BLaER1 (cell line): Measurements from ENCODE around the gene MRC2.
A peak's percentile ranks its signal among the peaks of the same experiment; 100 is the strongest.
"Not testable (repeated sequence)": the region's sequence is repeated elsewhere in the genome, so short reads cannot be mapped to it uniquely, and the experiment has no call there.

Experiments used
- H3K27ac ChIP-seq: shearing (Covaris generic); formaldehyde crosslinking; 2 replicates; pipeline ENCODE4 v1.8.1; 2022
- H3K27me3 ChIP-seq: shearing (Covaris generic); formaldehyde crosslinking; 2 replicates; pipeline ENCODE4 v1.8.1; 2022
- H3K36me3 ChIP-seq: shearing (Covaris generic); formaldehyde crosslinking; 2 replicates; pipeline ENCODE4 v1.8.1; 2022
- H3K4me1 ChIP-seq: shearing (Covaris generic); formaldehyde crosslinking; 2 replicates; pipeline ENCODE4 v1.8.1; 2022
- H3K4me2 ChIP-seq: shearing (Covaris generic); formaldehyde crosslinking; 2 replicates; pipeline ENCODE4 v1.8.1; 2022
- H3K4me3 ChIP-seq: shearing (Covaris generic); formaldehyde crosslinking; 2 replicates; pipeline ENCODE4 v1.8.1; 2022
- H3K9ac ChIP-seq: shearing (Covaris generic); formaldehyde crosslinking; 2 replicates; pipeline ENCODE4 v1.8.1; 2022
- H3K9me3 ChIP-seq: shearing (Covaris generic); formaldehyde crosslinking; 2 replicates; pipeline ENCODE4 v1.8.1; 2022
- H4K20me1 ChIP-seq: shearing (Covaris generic); formaldehyde crosslinking; 2 replicates; pipeline ENCODE4 v1.8.1; 2022
- Cebpa-rat ChIP-seq: shearing (Covaris generic); IDR thresholded peaks from 2 replicates; pipeline ENCODE4 v1.8.1; 2022

Gene MRC2

GRCh38 chr17:62627219-62627903 lies at the start of gene MRC2:
Gene MRC2, plus strand, starts transcription at chr17:62627670. Its CDS starts 133 bp downstream, at chr17:62627803.
- TF ChIP-seq Cebpa-rat = no peak
- H3K9ac ChIP-seq = peak within 1 kb of the TSS; percentile 85
- no peaks in the 10 kb centered on the region for H3K27me3 ChIP-seq
- peaks cover 35% of the 10 kb centered on the region for H4K20me1 ChIP-seq
- peaks cover 12% of the 10 kb centered on the region; the same call in 1 of the 2 replicates for H3K36me3 ChIP-seq
- H3K4me3 ChIP-seq = peak within 1 kb of the TSS; percentile 97
- no peaks in the 10 kb centered on the region for H3K9me3 ChIP-seq
- H3K4me2 ChIP-seq = peak within 1 kb of the TSS; percentile 96
- H3K4me1 ChIP-seq = peaks cover 63% of the 10 kb centered on the region
- H3K27ac ChIP-seq = peak within 1 kb of the TSS; percentile 81

- Histone ChIP-seq H3K4me1 (peaks cover under 1% of the 10 kb centered on the region; the same call in 1 of the 2 replicates), H3K36me3 (peaks cover 90% of the 10 kb centered on the region), H3K9ac (no peak overlapping the region), H3K4me3 (no peak overlapping the region), H3K4me2 (no peak overlapping the region), H4K20me1 (no peaks in the 10 kb centered on the region), H3K27ac (no peak overlapping the region), H3K9me3 (no peaks in the 10 kb centered on the region), H3K27me3 (no peaks in the 10 kb centered on the region)
- no peak for TF ChIP-seq Cebpa-rat
These were observed 48.5 kb upstream of the MRC2 start for GRCh38 chr17:62578757-62579487.

GRCh38 chr17:62580947-62581346 lies 46.5 kb upstream of the MRC2 start:
- Histone ChIP-seq H3K9ac (no peak overlapping the region), H3K4me1 (peaks cover 21% of the 10 kb centered on the region), H3K9me3 (no peaks in the 10 kb centered on the region), H3K27me3 (no peaks in the 10 kb centered on the region), H3K4me2 (no peak overlapping the region), H3K27ac (no peak overlapping the region), H3K36me3 (peaks cover 74% of the 10 kb centered on the region), H3K4me3 (no peak overlapping the region), H4K20me1 (no peaks in the 10 kb centered on the region)
- TF ChIP-seq Cebpa-rat = no peak

GRCh38 chr17:62581764-62582163 lies 45.7 kb upstream of the MRC2 start:
- H4K20me1 ChIP-seq = peaks cover 2% of the 10 kb centered on the region; the same call in 1 of the 2 replicates
- H3K4me2 ChIP-seq = no peak overlapping the region
- no peak overlapping the region for H3K27ac ChIP-seq
- H3K27me3 ChIP-seq = no peaks in the 10 kb centered on the region
- no peaks in the 10 kb centered on the region for H3K9me3 ChIP-seq
- no peak overlapping the region for H3K4me3 ChIP-seq
- H3K36me3 ChIP-seq = peaks cover 74% of the 10 kb centered on the region
- peaks cover 29% of the 10 kb centered on the region for H3K4me1 ChIP-seq
- no peak for TF ChIP-seq Cebpa-rat
- H3K9ac ChIP-seq = no peak overlapping the region

- Histone ChIP-seq H3K36me3 (peaks cover 78% of the 10 kb centered on the region), H3K27ac (peak overlapping the region; percentile 22; the same call in 1 of the 2 replicates), H3K4me1 (peaks cover 35% of the 10 kb centered on the region), H4K20me1 (peaks cover 10% of the 10 kb centered on the region; the same call in 1 of the 2 replicates), H3K9me3 (no peaks in the 10 kb centered on the region), H3K4me2 (no peak overlapping the region), H3K4me3 (no peak overlapping the region), H3K9ac (no peak overlapping the region), H3K27me3 (no peaks in the 10 kb centered on the region)
- no peak for TF ChIP-seq Cebpa-rat
These were observed 39.9 kb upstream of the MRC2 start for GRCh38 chr17:62587554-62587953.

- Histone ChIP-seq H3K9ac (no peak overlapping the region), H3K4me1 (peaks cover 35% of the 10 kb centered on the region), H3K27me3 (no peaks in the 10 kb centered on the region), H3K9me3 (no peaks in the 10 kb centered on the region; the same call in 1 of the 2 replicates), H4K20me1 (peaks cover 10% of the 10 kb centered on the region; the same call in 1 of the 2 replicates), H3K27ac (no peak overlapping the region), H3K36me3 (peaks cover 78% of the 10 kb centered on the region), H3K4me3 (no peak overlapping the region), H3K4me2 (no peak overlapping the region)
- TF ChIP-seq Cebpa-rat = no peak
These were observed 39.4 kb upstream of the MRC2 start for GRCh38 chr17:62588109-62588508.

- Histone ChIP-seq H3K36me3 (peaks cover 93% of the 10 kb centered on the region), H3K27ac (no peak overlapping the region), H4K20me1 (peaks cover 10% of the 10 kb centered on the region; the same call in 1 of the 2 replicates), H3K4me1 (peaks cover 10% of the 10 kb centered on the region), H3K4me2 (no peak overlapping the region), H3K27me3 (no peaks in the 10 kb centered on the region), H3K4me3 (no peak overlapping the region), H3K9ac (no peak overlapping the region), H3K9me3 (peaks cover 30% of the 10 kb centered on the region)
- no peak for TF ChIP-seq Cebpa-rat
These were observed 36.1 kb upstream of the MRC2 start for GRCh38 chr17:62591333-62591732.

GRCh38 chr17:62591822-62592221 lies 35.6 kb upstream of the MRC2 start:
- H3K4me3 ChIP-seq, H3K4me1 ChIP-seq, H3K9ac ChIP-seq, H3K4me2 ChIP-seq, H4K20me1 ChIP-seq, H3K27ac ChIP-seq, H3K27me3 ChIP-seq: not testable (repeated sequence)
- Histone ChIP-seq H3K9me3 (peaks cover 35% of the 10 kb centered on the region), H3K36me3 (peaks cover 93% of the 10 kb centered on the region)

GRCh38 chr17:62592341-62593099 lies 35.0 kb upstream of the MRC2 start:
- peaks cover 93% of the 10 kb centered on the region for H3K36me3 ChIP-seq
- H3K4me3 ChIP-seq = no peak overlapping the region
- H3K27ac ChIP-seq = no peak overlapping the region

More at GRCh38 chr17:62592341-62593099, 35.0 kb upstream of the MRC2 start:
- no peak overlapping the region for H3K4me2 ChIP-seq
- no peak overlapping the region for H3K9ac ChIP-seq
- H3K4me1 ChIP-seq = no peaks in the 10 kb centered on the region
- peaks cover 42% of the 10 kb centered on the region for H3K9me3 ChIP-seq
- TF ChIP-seq Cebpa-rat = no peak
- H4K20me1 ChIP-seq = peaks cover under 1% of the 10 kb centered on the region; the same call in 1 of the 2 replicates
- H3K27me3 ChIP-seq = no peaks in the 10 kb centered on the region
